Endothelial cell (in vitro differentiated cells): ENCODE data around the gene MAD1L1. TPM values are rescaled to one million over a fixed set of nuclear protein-coding genes. Genes with fewer than 3 reads are reported as not detected.

Experiments
- DNase-seq: peaks from one replicate; pipeline ENCODE4 v3.0.0; 2021; ENCODE audit warnings: low spot score
- H3K27ac Mint-ChIP-seq: one replicate; pipeline ENCODE4 v1.8.0; 2021; ENCODE audit warnings: mixed read lengths, inconsistent platforms; ENCODE audit not compliant: unreplicated experiment
- H3K27me3 Mint-ChIP-seq: one replicate; pipeline ENCODE4 v1.8.0; 2021; ENCODE audit warnings: mild to moderate bottlenecking, moderate library complexity, mixed read lengths, inconsistent platforms; ENCODE audit not compliant: unreplicated experiment
- H3K36me3 Mint-ChIP-seq: one replicate; pipeline ENCODE4 v1.8.0; 2021; ENCODE audit warnings: mild to moderate bottlenecking, low read depth, mixed read lengths, inconsistent platforms; ENCODE audit not compliant: unreplicated experiment
- H3K4me1 Mint-ChIP-seq: one replicate; pipeline ENCODE4 v1.8.0; 2021; ENCODE audit warnings: mild to moderate bottlenecking, mixed read lengths, inconsistent platforms; ENCODE audit not compliant: unreplicated experiment
- H3K4me3 Mint-ChIP-seq: one replicate; pipeline ENCODE4 v1.8.0; 2021; ENCODE audit warnings: mild to moderate bottlenecking, mixed read lengths, inconsistent platforms; ENCODE audit not compliant: unreplicated experiment
- H3K9me3 Mint-ChIP-seq: one replicate; pipeline ENCODE4 v1.8.0; 2021; ENCODE audit warnings: mixed read lengths, inconsistent platforms; ENCODE audit not compliant: unreplicated experiment
- total RNA-seq: library from RNA; stranded (reverse); fragmentation: NEBNext Ultra II Directional; extraction: Animal tissue kit (Norgen Biotek cat#: 25700); gene quantifications from one replicate; pipeline ENCODE4 v1.2.1, GENCODE V29; 2021; ENCODE audit not compliant: unreplicated experiment
- TF ChIP-seq, protein P1 (sequence below): fragments of 200-600 bp; sonication (generic); IDR thresholded peaks from one replicate; pipeline ENCODE4 v1.5.0; 2021; ENCODE audit warnings: antibody characterized with exemption; ENCODE audit not compliant: unreplicated experiment

The MAD1L1 gene
- total RNA-seq, 1 donor from 2014 or later: 43.3 TPM

DNA sequence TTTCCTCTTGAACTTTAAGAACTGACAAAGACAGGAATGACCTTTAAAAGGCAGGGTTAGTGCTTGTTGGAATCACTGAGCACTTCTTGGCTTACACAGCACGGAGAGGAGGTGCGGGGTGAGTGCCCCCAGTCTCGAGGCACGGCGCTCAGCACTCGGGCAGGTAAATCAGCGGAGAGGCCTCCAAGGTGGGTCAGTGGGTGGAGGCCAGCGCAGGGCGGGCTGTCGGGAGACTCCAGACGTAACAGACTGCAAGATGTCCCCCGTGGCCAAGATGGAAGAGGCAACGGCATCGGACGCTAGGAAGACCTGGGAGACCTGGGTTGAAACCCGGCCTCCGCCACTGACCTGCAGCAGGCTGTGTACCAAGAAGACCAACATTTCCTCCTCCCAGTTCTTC lies 149.4 kb downstream of the MAD1L1 start:
- H3K27me3 Mint-ChIP-seq: peaks cover 3% of the 10 kb centered on the region
- no peaks in the 10 kb centered on the region for H3K9me3 Mint-ChIP-seq
- peaks cover 14% of the 10 kb centered on the region for H3K4me1 Mint-ChIP-seq
- no peak overlapping the region for H3K4me3 Mint-ChIP-seq
- H3K36me3 Mint-ChIP-seq: peaks cover 12% of the 10 kb centered on the region
- peak overlapping the region; percentile 1 for H3K27ac Mint-ChIP-seq
- TF ChIP-seq, protein P1, sequence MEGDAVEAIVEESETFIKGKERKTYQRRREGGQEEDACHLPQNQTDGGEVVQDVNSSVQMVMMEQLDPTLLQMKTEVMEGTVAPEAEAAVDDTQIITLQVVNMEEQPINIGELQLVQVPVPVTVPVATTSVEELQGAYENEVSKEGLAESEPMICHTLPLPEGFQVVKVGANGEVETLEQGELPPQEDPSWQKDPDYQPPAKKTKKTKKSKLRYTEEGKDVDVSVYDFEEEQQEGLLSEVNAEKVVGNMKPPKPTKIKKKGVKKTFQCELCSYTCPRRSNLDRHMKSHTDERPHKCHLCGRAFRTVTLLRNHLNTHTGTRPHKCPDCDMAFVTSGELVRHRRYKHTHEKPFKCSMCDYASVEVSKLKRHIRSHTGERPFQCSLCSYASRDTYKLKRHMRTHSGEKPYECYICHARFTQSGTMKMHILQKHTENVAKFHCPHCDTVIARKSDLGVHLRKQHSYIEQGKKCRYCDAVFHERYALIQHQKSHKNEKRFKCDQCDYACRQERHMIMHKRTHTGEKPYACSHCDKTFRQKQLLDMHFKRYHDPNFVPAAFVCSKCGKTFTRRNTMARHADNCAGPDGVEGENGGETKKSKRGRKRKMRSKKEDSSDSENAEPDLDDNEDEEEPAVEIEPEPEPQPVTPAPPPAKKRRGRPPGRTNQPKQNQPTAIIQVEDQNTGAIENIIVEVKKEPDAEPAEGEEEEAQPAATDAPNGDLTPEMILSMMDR: no peak
- no peak for DNase-seq

DNA sequence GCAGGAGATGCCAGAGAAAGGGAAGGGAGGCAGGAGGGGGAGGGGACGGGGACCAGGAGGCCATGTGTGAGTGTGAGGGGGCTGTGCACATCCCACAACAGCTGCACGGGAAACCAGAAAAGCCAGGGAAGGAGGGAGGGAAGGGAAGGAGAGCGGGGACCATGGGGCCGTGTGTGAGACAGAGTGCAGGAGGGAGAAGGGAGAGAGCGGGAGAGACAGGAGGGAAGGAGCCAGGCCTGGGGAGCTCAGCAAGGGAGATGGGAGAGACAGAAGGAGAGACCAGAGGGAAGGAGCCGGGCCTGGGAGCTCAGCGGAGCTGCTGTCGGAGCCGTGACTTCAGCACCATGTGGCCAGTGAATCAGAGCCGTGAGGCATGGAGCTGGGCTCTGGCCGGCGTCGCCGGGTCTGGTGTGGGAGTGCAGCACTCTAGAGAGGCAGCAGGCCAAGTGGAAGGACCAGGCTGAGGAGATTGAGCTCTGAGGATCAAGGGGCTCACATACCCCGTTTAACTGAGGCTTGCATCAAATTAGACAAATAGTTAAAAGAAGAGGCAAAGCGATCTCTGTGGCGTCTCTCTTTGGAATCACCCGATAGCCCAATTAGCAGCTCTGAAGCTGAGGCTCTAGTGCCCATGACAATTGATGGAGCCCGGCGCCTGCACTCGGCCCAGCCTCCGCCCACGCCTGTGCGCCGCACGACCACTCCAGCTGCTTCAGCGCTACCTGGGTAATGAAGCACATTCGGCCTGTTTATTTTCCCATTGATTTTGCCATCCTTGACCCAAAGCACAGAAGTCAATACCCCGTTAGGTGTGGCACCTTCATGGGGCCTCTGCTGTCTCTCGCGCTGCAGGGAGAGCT lies 150.4 kb downstream of the MAD1L1 start:
- DNase-seq: no peak
- H3K4me3 Mint-ChIP-seq: no peak overlapping the region

DNA sequence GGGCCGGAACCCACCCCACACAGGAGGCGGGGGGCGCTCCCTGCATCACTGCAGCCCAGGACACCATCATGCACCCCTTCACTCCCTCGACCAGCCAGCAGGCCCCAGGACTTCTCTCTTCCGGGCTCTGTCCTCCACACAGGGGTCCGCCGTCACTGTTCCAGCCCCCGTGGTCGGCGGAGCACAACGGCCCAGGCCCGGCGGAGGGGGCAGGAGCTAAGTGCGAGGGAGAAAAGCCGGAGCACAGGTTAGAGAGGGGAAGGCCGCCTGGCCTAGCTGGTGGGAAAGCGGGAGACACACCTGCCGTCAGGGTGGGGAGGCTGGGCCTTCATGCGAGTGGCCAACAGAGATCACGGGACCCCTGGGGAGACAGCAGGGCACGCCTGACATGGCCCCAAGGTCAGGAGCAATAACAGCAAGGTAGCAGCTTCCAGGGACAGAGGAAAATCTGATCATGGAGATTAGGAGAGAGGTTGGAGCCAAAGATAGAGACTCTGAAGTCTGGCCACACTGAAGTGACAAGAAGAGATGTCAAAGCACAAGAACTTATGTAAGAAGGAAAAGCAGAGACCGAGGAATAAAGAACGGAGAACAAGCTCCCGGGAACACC lies 151.1 kb downstream of the MAD1L1 start:
- DNase-seq: no peak
- TF ChIP-seq, protein P1: no peak
- H3K27me3 Mint-ChIP-seq: peaks cover 3% of the 10 kb centered on the region
- H3K27ac Mint-ChIP-seq: no peak overlapping the region
- peaks cover 14% of the 10 kb centered on the region for H3K4me1 Mint-ChIP-seq
- H3K4me3 Mint-ChIP-seq: no peak overlapping the region
- H3K9me3 Mint-ChIP-seq: no peaks in the 10 kb centered on the region
- peaks cover 13% of the 10 kb centered on the region for H3K36me3 Mint-ChIP-seq

More for the DNA sequence above, 150.4 kb downstream of the MAD1L1 start:
- Mint-ChIP-seq H3K9me3 (no peaks in the 10 kb centered on the region), H3K27ac (no peak overlapping the region), H3K36me3 (peaks cover 12% of the 10 kb centered on the region), H3K27me3 (peaks cover 3% of the 10 kb centered on the region), H3K4me1 (peaks cover 14% of the 10 kb centered on the region)
- TF ChIP-seq, protein P1: no peak

DNA sequence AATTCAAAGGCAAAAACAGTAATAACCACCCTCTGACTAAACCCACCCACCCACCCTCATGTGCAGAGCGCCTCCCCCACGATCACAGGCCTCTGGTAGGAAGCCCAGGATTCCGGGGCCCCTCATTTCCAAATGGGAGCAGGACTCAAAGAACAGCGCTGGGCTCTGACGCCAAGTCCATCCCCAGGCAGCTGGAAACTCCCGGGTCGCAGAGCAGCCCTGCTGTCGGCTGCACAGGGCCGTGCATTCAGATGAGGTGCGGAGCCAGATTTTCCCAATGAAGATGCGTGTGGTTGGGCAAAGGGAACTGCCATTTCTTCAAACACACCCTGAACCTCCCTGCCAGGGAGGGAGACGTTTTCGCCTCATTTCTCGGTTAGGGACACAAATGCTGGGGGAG lies 152.3 kb downstream of the MAD1L1 start:
- TF ChIP-seq, protein P1: no peak
- no peak overlapping the region for H3K27ac Mint-ChIP-seq
- H3K27me3 Mint-ChIP-seq: peaks cover 3% of the 10 kb centered on the region

GRCh38 chr7:2080060-2080387 lies 152.7 kb downstream of the MAD1L1 start:
- TF ChIP-seq, protein P1: no peak
- Mint-ChIP-seq H3K27me3 (peaks cover 3% of the 10 kb centered on the region), H3K36me3 (peaks cover 15% of the 10 kb centered on the region), H3K27ac (no peak overlapping the region), H3K9me3 (no peaks in the 10 kb centered on the region), H3K4me1 (peaks cover 14% of the 10 kb centered on the region), H3K4me3 (no peak overlapping the region)
- DNase-seq: no peak

More for the DNA sequence above, 152.3 kb downstream of the MAD1L1 start:
- DNase-seq: no peak
- Mint-ChIP-seq H3K4me1 (peaks cover 14% of the 10 kb centered on the region), H3K9me3 (no peaks in the 10 kb centered on the region), H3K36me3 (peaks cover 16% of the 10 kb centered on the region), H3K4me3 (no peak overlapping the region)
